Kidney epithelial cell (primary cell): Measurements from ENCODE around the gene CLCA1. TPM values are rescaled to one million over a fixed set of nuclear protein-coding genes. Genes with fewer than 3 reads are reported as not detected.

Experiments
- DNase-seq: peaks from one replicate; pipeline ENCODE4 v3.0.0-alpha.2; 2010; ENCODE audit warnings: low read depth
- H3K27me3 ChIP-seq: 2 replicates; pipeline ENCODE4 v1.6.0; 2011; ENCODE audit warnings: low read length; ENCODE audit not compliant: control insufficient read depth, insufficient read depth
- H3K36me3 ChIP-seq: 2 replicates; pipeline ENCODE4 v1.5.1; 2011; ENCODE audit warnings: low read length; ENCODE audit not compliant: control insufficient read depth, insufficient read depth
- H3K4me3 ChIP-seq: 2 replicates; pipeline ENCODE4 v1.5.1; 2011; ENCODE audit warnings: low read depth, mild to moderate bottlenecking, control low read depth, low read length
- CTCF ChIP-seq: IDR thresholded peaks from 2 replicates; pipeline ENCODE4 v1.5.1; 2011; ENCODE audit warnings: mild to moderate bottlenecking, moderate library complexity, low read length, control low read depth, inconsistent platforms; ENCODE audit not compliant: insufficient read depth, poor library complexity, severe bottlenecking
- total RNA-seq: library from RNA; depleted of rRNA; stranded (reverse); fragments of >200 nt; gene quantifications from 2 replicates; pipeline ENCODE4 v1.2.3, GENCODE V29; 2015

The CLCA1 gene
- not detected in 2 replicates for total RNA-seq

GRCh38 chr1:86468501-86468977 lies at the start of gene CLCA1:
Gene CLCA1 (plus strand): TSS chr1:86468927. CDS start chr1:86468972, 45 bp downstream.
- Histone ChIP-seq H3K36me3 (no peaks in the 10 kb centered on the region), H3K4me3 (no peak within 1 kb of the TSS), H3K27me3 (peaks cover 5% of the 10 kb centered on the region)
- DNase-seq, result no peak
- TF ChIP-seq CTCF, result no peak

- TF ChIP-seq CTCF, result peak; percentile 33
- no peaks in the 10 kb centered on the region for H3K27me3 ChIP-seq
- no peaks in the 10 kb centered on the region for H3K36me3 ChIP-seq
- DNase-seq, result no peak
- no peak overlapping the region for H3K4me3 ChIP-seq
These were observed 49.3 kb upstream of the CLCA1 start for GRCh38 chr1:86419277-86419903.

- Histone ChIP-seq H3K4me3 (no peak overlapping the region), H3K27me3 (no peaks in the 10 kb centered on the region), H3K36me3 (no peaks in the 10 kb centered on the region)
- no peak for DNase-seq
- no peak for TF ChIP-seq CTCF
These were observed 47.0 kb upstream of the CLCA1 start for GRCh38 chr1:86421601-86422280.

- DNase-seq, result no peak
- no peak overlapping the region for H3K4me3 ChIP-seq
- TF ChIP-seq CTCF, result no peak
- no peaks in the 10 kb centered on the region for H3K27me3 ChIP-seq
- no peaks in the 10 kb centered on the region for H3K36me3 ChIP-seq
These were observed 45.3 kb upstream of the CLCA1 start for GRCh38 chr1:86423473-86423872.

GRCh38 chr1:86423873-86424272 lies 44.9 kb upstream of the CLCA1 start, which contains the start of gene CLCA2:
Gene CLCA2 (plus strand): TSS chr1:86424171. CDS start chr1:86424248, 77 bp downstream.
- no peak for DNase-seq
- Histone ChIP-seq H3K27me3 (no peaks in the 10 kb centered on the region), H3K36me3 (no peaks in the 10 kb centered on the region), H3K4me3 (no peak within 1 kb of the TSS)
- no peak for TF ChIP-seq CTCF
